Gastroesophageal sphincter (tissue), 4 donors: Measurements from ENCODE around the gene CHRNA9. TPM values are rescaled to one million over a fixed set of nuclear protein-coding genes. Genes with fewer than 3 reads are reported as not detected.

Source experiments
- ATAC-seq: fragments of 150-250 bp; one replicate; pipeline ENCODE4 v1.9.1; 2016; ENCODE audit warnings: mild to moderate bottlenecking, moderate library complexity
- H3K27ac ChIP-seq, 4 donors: fragments of 200-600 bp; sonication (generic) in 3 of 4; 1 replicate in 3 of 4; 2 replicates in 1 of 4; pipeline ENCODE4 v1.5.1; 2016 to 2019
- H3K27me3 ChIP-seq: fragments of 200-600 bp; sonication (generic); one replicate; pipeline ENCODE4 v1.5.1; 2019
- H3K36me3 ChIP-seq, 2 donors: fragments of 200-600 bp; sonication (generic); one replicate each; pipeline ENCODE4 v1.5.1; 2019; ENCODE audit warnings: control low read depth in 1 of 2
- H3K4me1 ChIP-seq, 3 donors: fragments of 200-600 bp; sonication (generic); 1 replicate in 2 of 3; 2 replicates in 1 of 3; pipeline ENCODE4 v1.5.1; 2016 to 2019; ENCODE audit warnings: control low read depth in 2 of 3
- H3K4me3 ChIP-seq, 2 donors: fragments of 200-600 bp; sonication (generic); one replicate each; pipeline ENCODE4 v1.5.1; 2019; ENCODE audit warnings: mild to moderate bottlenecking in 1 of 2, moderate library complexity in 1 of 2
- H3K9me3 ChIP-seq, 3 donors: fragments of 200-600 bp; sonication (generic); one replicate each; pipeline ENCODE4 v1.5.1; 2017 to 2019; ENCODE audit warnings: control low read depth in 2 of 3
- EP300 ChIP-seq: sonication (generic); formaldehyde crosslinking; IDR thresholded peaks from one replicate; pipeline ENCODE4 v1.6.1; 2017; ENCODE audit warnings: antibody characterized with exemption, mild to moderate bottlenecking
- POLR2A ChIP-seq, 2 donors: fragments of 450-650 bp; IDR thresholded peaks; one replicate each; pipeline ENCODE4 v1.6.1; 2017; ENCODE audit warnings: antibody characterized with exemption in 2 of 2, mild to moderate bottlenecking in 2 of 2, moderate library complexity in 1 of 2
- POLR2AphosphoS5 ChIP-seq: sonication (generic); formaldehyde crosslinking; IDR thresholded peaks from one replicate; pipeline ENCODE4 v1.6.1; 2017; ENCODE audit warnings: antibody characterized with exemption
- WGBS, 2 donors: methylation state at CpG; one replicate each; pipeline ENCODE4 v1.1.5; 2018; ENCODE audit warnings: low coverage in 1 of 2; 5-methylcytosine and 5-hydroxymethylcytosine counted together
- total RNA-seq, 4 donors: library from RNA; depleted of rRNA; stranded (reverse); fragments of >200 nt; gene quantifications; one replicate each; pipeline ENCODE4 v1.1.0, GENCODE V29; 2016
- TF ChIP-seq, protein P1 (sequence below), 4 experiments: fragments of 200-600 bp in 2 of 4; fragments of 450-650 bp in 2 of 4; sonication (generic) in 1 of 4; IDR thresholded peaks; one replicate each; pipeline ENCODE4 v1.5.1; 2017 to 2019; ENCODE audit warnings: antibody characterized with exemption in 4 of 4, mild to moderate bottlenecking in 2 of 4, moderate library complexity in 2 of 4

Gene CHRNA9
- total RNA-seq, 4 donors from 2014 or later = not detected

DNA sequence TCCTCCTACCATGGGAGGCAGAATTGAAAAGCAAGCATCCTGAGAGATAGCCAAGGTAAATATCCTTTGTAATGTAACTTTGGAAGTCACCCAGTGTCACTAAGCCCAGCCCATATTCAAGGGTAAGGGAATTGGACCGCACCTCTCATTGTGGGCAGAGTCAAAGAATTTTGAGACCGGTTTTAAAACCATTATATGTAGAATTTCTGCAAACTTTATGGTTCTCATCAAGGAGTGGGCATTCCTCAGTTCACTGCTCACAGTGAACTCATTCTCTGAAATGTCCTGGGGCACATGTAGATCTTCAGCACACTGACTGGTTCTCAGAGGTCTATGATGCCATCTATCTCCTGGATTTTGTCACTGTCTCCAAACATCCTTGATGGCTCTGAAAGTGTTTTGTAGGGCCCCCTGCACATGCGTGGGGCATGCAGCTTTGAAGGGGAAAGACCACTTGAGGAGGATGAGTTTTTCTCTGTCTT lies 35.3 kb upstream of the CHRNA9 start:
- 50% methylated on average over 2 of the region's 3 CpGs; no CpG with 5 or more reads in 1 of the 2 donors for WGBS, 2 donors
- no peaks in the 10 kb centered on the region for H3K27me3 ChIP-seq
- no peaks in the 10 kb centered on the region for H3K4me1 ChIP-seq
- H3K4me3 ChIP-seq = no peak overlapping the region
- no peak overlapping the region for H3K27ac ChIP-seq
- H3K36me3 ChIP-seq = no peaks in the 10 kb centered on the region
- no peak for ATAC-seq
- peaks cover 0 to 5% (median 0%) of the 10 kb centered on the region in 3 donors for H3K9me3 ChIP-seq
- TF ChIP-seq EP300 (no peak), POLR2AphosphoS5 (no peak), POLR2A (IDR thresholded peaks at IDR 0.05) (no peak)
- TF ChIP-seq, protein P1, sequence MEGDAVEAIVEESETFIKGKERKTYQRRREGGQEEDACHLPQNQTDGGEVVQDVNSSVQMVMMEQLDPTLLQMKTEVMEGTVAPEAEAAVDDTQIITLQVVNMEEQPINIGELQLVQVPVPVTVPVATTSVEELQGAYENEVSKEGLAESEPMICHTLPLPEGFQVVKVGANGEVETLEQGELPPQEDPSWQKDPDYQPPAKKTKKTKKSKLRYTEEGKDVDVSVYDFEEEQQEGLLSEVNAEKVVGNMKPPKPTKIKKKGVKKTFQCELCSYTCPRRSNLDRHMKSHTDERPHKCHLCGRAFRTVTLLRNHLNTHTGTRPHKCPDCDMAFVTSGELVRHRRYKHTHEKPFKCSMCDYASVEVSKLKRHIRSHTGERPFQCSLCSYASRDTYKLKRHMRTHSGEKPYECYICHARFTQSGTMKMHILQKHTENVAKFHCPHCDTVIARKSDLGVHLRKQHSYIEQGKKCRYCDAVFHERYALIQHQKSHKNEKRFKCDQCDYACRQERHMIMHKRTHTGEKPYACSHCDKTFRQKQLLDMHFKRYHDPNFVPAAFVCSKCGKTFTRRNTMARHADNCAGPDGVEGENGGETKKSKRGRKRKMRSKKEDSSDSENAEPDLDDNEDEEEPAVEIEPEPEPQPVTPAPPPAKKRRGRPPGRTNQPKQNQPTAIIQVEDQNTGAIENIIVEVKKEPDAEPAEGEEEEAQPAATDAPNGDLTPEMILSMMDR (IDR thresholded peaks at IDR 0.05) = no peak

DNA sequence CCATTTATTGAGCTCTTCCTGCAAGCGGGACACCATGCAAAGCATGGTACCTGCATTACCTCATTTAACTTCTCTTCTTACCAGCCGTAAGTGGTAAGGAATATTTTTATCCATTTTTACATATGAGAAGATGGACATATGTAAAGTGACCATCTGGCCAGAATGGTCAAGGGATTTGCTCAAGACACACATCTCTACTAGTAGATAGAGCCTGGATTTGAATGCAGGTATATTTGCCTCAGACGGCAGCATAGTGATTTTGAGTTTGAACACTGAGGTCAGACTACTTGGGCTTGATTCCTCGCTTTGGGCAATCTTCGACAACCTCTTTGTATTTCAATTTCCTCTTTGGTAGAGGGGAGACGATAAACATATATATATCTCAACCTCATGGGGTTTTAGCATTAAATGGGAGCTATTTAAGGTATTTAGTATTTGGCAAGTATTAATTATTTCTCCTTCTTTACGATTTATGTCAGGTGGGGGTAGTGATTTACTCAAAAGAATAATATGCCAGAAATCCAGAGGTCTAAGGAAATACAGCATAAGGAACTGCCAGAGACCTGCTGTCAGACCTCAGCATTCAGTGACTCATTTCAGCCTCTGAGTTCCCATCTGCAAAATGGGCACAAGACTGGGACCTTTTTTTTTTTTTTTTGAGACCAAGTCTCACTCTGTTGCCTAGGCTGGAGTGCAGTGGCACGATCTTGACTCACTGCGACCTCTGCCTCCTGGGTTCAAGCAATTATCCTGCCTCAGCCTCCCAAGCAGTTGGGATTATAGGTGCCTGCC lies 34.6 kb upstream of the CHRNA9 start:
- no peak for ATAC-seq
- no peak for TF ChIP-seq POLR2AphosphoS5
- TF ChIP-seq, protein P1 (IDR thresholded peaks at IDR 0.05) = no peak
- TF ChIP-seq EP300 = no peak
- TF ChIP-seq POLR2A (IDR thresholded peaks at IDR 0.05) = no peak
- H3K27ac ChIP-seq = no peak overlapping the region
- no peaks in the 10 kb centered on the region for H3K4me1 ChIP-seq
- 82 to 93% methylated on average over 9 of the region's 9 CpGs for WGBS, 2 donors
- peaks cover 0 to 5% (median 0%) of the 10 kb centered on the region in 3 donors for H3K9me3 ChIP-seq
- no peak overlapping the region for H3K4me3 ChIP-seq
- no peaks in the 10 kb centered on the region for H3K36me3 ChIP-seq
- no peaks in the 10 kb centered on the region for H3K27me3 ChIP-seq

DNA sequence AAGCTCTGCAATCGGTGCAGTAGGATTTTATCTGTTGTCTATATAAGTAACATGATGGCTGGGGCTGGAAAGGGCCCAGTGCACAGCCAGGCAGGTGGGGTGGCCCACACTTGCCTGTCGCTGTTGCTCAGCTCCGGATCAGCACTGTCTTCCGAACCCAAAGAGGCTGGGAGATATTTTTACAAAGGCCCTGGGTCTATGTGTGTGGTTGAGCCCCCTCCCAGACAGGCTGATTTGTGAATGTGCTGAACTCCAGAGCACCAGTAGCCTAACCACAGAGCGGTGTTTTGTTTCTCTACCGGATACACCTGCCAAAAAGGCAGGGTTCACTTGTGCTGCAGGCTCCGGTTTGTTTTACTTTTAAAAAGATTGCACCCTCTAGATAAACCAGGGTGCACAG lies 33.5 kb upstream of the CHRNA9 start:
- no peaks in the 10 kb centered on the region for H3K4me1 ChIP-seq
- no peak for TF ChIP-seq POLR2AphosphoS5
- TF ChIP-seq, protein P1 (IDR thresholded peaks at IDR 0.05) = no peak
- no peak for TF ChIP-seq EP300
- no peak for TF ChIP-seq POLR2A (IDR thresholded peaks at IDR 0.05)

DNA sequence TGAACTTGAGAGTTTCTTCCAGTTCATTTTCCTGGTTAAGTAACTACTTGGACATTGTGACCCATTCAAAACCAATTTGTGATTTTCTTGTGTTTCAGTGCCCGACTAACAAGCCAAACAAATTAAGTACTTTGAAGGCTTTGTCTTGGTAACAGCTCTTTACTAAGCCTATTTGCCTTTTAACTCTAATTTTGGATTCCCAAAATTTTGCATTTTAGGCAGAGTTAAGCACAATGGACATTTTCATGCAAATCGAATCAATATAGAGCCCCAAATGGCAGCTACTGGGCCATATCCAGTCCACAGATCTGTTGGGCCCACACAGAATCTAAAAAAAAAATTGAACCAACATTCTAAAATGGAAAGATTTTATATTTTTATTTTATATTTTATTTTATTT lies 31.4 kb upstream of the CHRNA9 start:
- Histone ChIP-seq H3K4me3 (no peak overlapping the region), H3K27me3 (no peaks in the 10 kb centered on the region), H3K36me3 (no peaks in the 10 kb centered on the region), H3K4me1 (peaks cover 0 to 2% (median 0%) of the 10 kb centered on the region in 3 donors), H3K27ac (no peak overlapping the region), H3K9me3 (peaks cover 0 to 5% (median 0%) of the 10 kb centered on the region in 3 donors)
- TF ChIP-seq, protein P1 (IDR thresholded peaks at IDR 0.05) = no peak
- TF ChIP-seq POLR2AphosphoS5 = no peak
- TF ChIP-seq EP300 = no peak
- no peak for TF ChIP-seq POLR2A (IDR thresholded peaks at IDR 0.05)
- ATAC-seq = no peak
- 85 to 95% methylated on average over 2 of the region's 2 CpGs for WGBS, 2 donors

More for the DNA sequence above, 33.5 kb upstream of the CHRNA9 start:
- no peaks in the 10 kb centered on the region for H3K27me3 ChIP-seq
- H3K27ac ChIP-seq = no peak overlapping the region
- WGBS, 2 donors = 57 to 85% methylated on average over 3 to 7 of the region's 7 CpGs
- no peak for ATAC-seq
- peaks cover 0 to 5% (median 0%) of the 10 kb centered on the region in 3 donors for H3K9me3 ChIP-seq
- no peaks in the 10 kb centered on the region for H3K36me3 ChIP-seq
- no peak overlapping the region for H3K4me3 ChIP-seq
